ENCODE results near the gene OR2Z1.
"Not testable (repeated sequence)": the region's sequence is repeated elsewhere in the genome, so short reads cannot be mapped to it uniquely, and the experiment has no call there.

OR2Z1 gene

GRCh38 chr19:8703223-8703622 is 18.2 kb upstream of the OR2Z1 start:
- no peak for DNase-seq

- not testable (repeated sequence) for DNase-seq
Observed at GRCh38 chr19:8705304-8705703, 16.1 kb upstream of the OR2Z1 start.

- DNase-seq, result no peak
Observed at GRCh38 chr19:8705742-8706141, 15.7 kb upstream of the OR2Z1 start.

- DNase-seq, result not testable (repeated sequence)
Observed at GRCh38 chr19:8710337-8710736, 11.1 kb upstream of the OR2Z1 start.

GRCh38 chr19:8722032-8722431 is 598 bp downstream of the OR2Z1 start:
- no peak for DNase-seq

GRCh38 chr19:8724276-8724675 is 2.8 kb downstream of the OR2Z1 start:
- DNase-seq, result no peak

GRCh38 chr19:8731428-8732169 is 10.2 kb downstream of the OR2Z1 start:
- DNase-seq, result no peak

- DNase-seq, result no peak
Observed at GRCh38 chr19:8738377-8738776, 16.9 kb downstream of the OR2Z1 start.

GRCh38 chr19:8739291-8740065 is 18.0 kb downstream of the OR2Z1 start:
- not testable (repeated sequence) for DNase-seq

- DNase-seq, result not testable (repeated sequence)
Observed at GRCh38 chr19:8767257-8767656, 45.8 kb downstream of the OR2Z1 start.

GRCh38 chr19:8769265-8769664 is 47.8 kb downstream of the OR2Z1 start:
- DNase-seq, result not testable (repeated sequence)

- DNase-seq, result not testable (repeated sequence)
Observed at GRCh38 chr19:8773587-8773986, 52.2 kb downstream of the OR2Z1 start.
